ENCODE measurements around the gene MLN.
A peak's percentile ranks its signal among the peaks of the same experiment; 100 is the strongest.

MLN gene

GRCh38 chr6:33755070-33755869 is 48.5 kb downstream of the MLN start:
- no peak for DNase-seq

GRCh38 chr6:33754222-33754621 is 49.6 kb downstream of the MLN start:
- no peak for DNase-seq

- DNase-seq = no peak
Observed at GRCh38 chr6:33752646-33753015, 51.2 kb downstream of the MLN start.

- DNase-seq = no peak
Observed at GRCh38 chr6:33751771-33752645, 51.8 kb downstream of the MLN start.

GRCh38 chr6:33750244-33750991 is 53.4 kb downstream of the MLN start:
- no peak for DNase-seq

- no peak for DNase-seq
Observed at GRCh38 chr6:33749401-33749800, 54.4 kb downstream of the MLN start.

- no peak for DNase-seq
Observed at GRCh38 chr6:33748841-33749240, 55.0 kb downstream of the MLN start.

GRCh38 chr6:33747823-33748222 is 56.0 kb downstream of the MLN start:
- DNase-seq = no peak

- peak in 53 of 56 donors; percentile 13 to 93 (median 70) for DNase-seq
Observed at GRCh38 chr6:33746651-33747100, 57.1 kb downstream of the MLN start, which contains the start of gene IP6K3. TSS of gene IP6K3 (minus strand) at chr6:33746905. CDS start at chr6:33735476, 11,429 bp downstream.

GRCh38 chr6:33746036-33746600 is 57.7 kb downstream of the MLN start:
- peak in 52 of 56 donors; percentile 11 to 85 (median 56) for DNase-seq

- peak in 1 of 56 donors; percentile 12 for DNase-seq
Observed at GRCh38 chr6:33745548-33745947, 58.3 kb downstream of the MLN start.

- no peak for DNase-seq
Observed at GRCh38 chr6:33744895-33745546, 58.8 kb downstream of the MLN start.
